Measurements from ENCODE around the gene DNAH7.

The DNAH7 gene

DNA sequence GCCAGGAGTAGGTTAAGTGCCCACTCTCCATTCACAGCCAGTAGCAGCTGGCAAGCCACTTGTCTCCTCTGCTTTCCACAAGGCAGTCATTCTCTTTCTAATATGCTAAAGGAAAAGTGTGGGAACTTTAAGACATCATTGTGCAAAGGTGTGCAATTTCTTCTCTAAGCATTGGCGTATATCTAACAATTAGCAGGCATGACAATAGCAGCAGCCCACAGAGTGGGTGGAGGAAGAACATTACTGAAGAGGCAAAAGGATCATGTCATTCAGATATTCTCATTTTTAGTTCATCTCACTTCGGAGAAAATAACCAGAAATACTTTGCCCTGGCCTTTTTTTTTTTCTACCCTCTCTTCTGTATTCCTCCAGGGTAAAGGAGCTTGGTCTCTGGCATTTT lies 177.6 kb downstream of the DNAH7 start:
- H3K36me3 ChIP-seq (ENCODE audit: control insufficient read depth in 4 of 4, insufficient read depth in 4 of 4, low read length in 3 of 4) = no peaks in the 10 kb centered on the region
- peaks cover 0 to 1% (median 0%) of the 10 kb centered on the region in 5 experiments for H3K9me3 ChIP-seq (ENCODE audit: control extremely low read depth in 1 of 5, control insufficient read depth in 4 of 5, insufficient read depth in 2 of 5, low read depth in 1 of 5, low read length in 4 of 5)
- 100% methylated on average over 2 of the region's 2 CpGs for WGBS (ENCODE audit: insufficient coverage)
- peaks cover 0 to 4% (median 0%) of the 10 kb centered on the region in 4 experiments for H3K4me1 ChIP-seq (ENCODE audit: control extremely low read depth in 1 of 4, control insufficient read depth in 4 of 4, insufficient read depth in 4 of 4, low read length in 3 of 4)
- no peak overlapping the region for H3K27ac ChIP-seq (ENCODE audit: insufficient read depth in 1 of 2, low read depth in 1 of 2, low read length in 2 of 2, poor library complexity in 1 of 2, severe bottlenecking in 2 of 2)
- no peaks in the 10 kb centered on the region for H3K27me3 ChIP-seq (replicated peaks in 2 of 5; ENCODE audit: control insufficient read depth in 4 of 5, insufficient read depth in 5 of 5, low read length in 4 of 5)
- ChIA-PET CTCF (no interaction called here), POLR2A (no interaction called here)
- no peak overlapping the region for H3K4me3 ChIP-seq (ENCODE audit: control insufficient read depth in 1 of 7, extremely low read depth in 1 of 7, insufficient read depth in 4 of 7, low read depth in 2 of 7, low read length in 6 of 7)
- no peak for DNase-seq

DNA sequence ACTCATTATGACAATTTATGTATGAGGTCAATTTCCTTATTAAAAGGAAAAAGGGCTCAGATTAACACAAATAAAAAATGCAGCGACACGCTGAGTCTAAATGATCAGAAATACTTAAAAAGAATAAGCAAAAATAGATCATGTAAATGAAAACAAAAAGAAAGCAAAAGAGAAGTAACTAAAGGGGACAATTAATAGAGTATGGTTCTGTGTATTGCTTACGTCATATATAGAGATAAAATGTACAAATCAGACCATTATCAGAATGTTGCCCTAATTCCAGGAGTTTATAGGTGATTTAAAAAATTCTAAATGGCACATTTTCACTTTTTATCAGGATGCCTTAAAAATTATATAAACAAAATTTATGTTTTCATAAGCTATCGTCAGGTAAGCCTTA lies 189.5 kb downstream of the DNAH7 start:
- Histone ChIP-seq H3K27me3 (replicated peaks in 2 of 5; ENCODE audit: control insufficient read depth in 4 of 5, insufficient read depth in 5 of 5, low read length in 4 of 5) (no peaks in the 10 kb centered on the region), H3K9me3 (ENCODE audit: control extremely low read depth in 1 of 5, control insufficient read depth in 4 of 5, insufficient read depth in 2 of 5, low read depth in 1 of 5, low read length in 4 of 5) (no peaks in the 10 kb centered on the region), H3K4me3 (ENCODE audit: control insufficient read depth in 1 of 7, extremely low read depth in 1 of 7, insufficient read depth in 4 of 7, low read depth in 2 of 7, low read length in 6 of 7) (no peak overlapping the region), H3K27ac (ENCODE audit: insufficient read depth in 1 of 2, low read depth in 1 of 2, low read length in 2 of 2, poor library complexity in 1 of 2, severe bottlenecking in 2 of 2) (no peak overlapping the region), H3K36me3 (ENCODE audit: control insufficient read depth in 4 of 4, insufficient read depth in 4 of 4, low read length in 3 of 4) (no peaks in the 10 kb centered on the region), H3K4me1 (ENCODE audit: control extremely low read depth in 1 of 4, control insufficient read depth in 4 of 4, insufficient read depth in 4 of 4, low read length in 3 of 4) (no peaks in the 10 kb centered on the region)
- no peak for DNase-seq
- ChIA-PET CTCF (no interaction called here), POLR2A (interaction anchor here (0.7 kb wide), 1 partner anchor 128 kb away, joined by 3 read pairs; no protein-coding TSS in a partner anchor)
- no CpG with 5 or more reads among the region's 4 CpGs for WGBS (ENCODE audit: insufficient coverage)

DNA sequence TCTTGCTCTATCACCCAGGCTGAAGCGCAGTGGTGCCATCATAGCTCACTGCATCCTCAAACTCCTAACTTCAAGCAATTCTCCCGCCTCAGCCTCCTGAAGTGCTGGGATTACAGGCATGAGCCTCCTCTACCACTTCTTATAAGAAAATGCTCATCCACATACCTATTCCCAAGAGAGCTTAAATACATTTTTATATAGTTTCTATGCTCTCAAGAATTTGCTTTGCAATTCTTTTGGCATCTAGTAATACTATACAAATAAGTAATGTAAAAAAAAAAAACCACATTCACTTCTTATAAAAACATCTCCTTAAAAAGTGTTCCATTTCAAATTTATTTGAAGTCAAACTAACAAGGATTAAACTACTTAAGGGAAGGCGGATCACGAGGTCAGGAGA lies 197.3 kb downstream of the DNAH7 start:
- H3K27me3 ChIP-seq (replicated peaks in 2 of 5; ENCODE audit: control insufficient read depth in 4 of 5, insufficient read depth in 5 of 5, low read length in 4 of 5) = no peaks in the 10 kb centered on the region
- no peak overlapping the region for H3K4me3 ChIP-seq (ENCODE audit: control insufficient read depth in 1 of 7, extremely low read depth in 1 of 7, insufficient read depth in 4 of 7, low read depth in 2 of 7, low read length in 6 of 7)
- no peak for DNase-seq
- CTCF ChIA-PET = no interaction called here
- H3K9me3 ChIP-seq (ENCODE audit: control extremely low read depth in 1 of 5, control insufficient read depth in 4 of 5, insufficient read depth in 2 of 5, low read depth in 1 of 5, low read length in 4 of 5) = no peaks in the 10 kb centered on the region
- no peaks in the 10 kb centered on the region for H3K36me3 ChIP-seq (ENCODE audit: control insufficient read depth in 4 of 4, insufficient read depth in 4 of 4, low read length in 3 of 4)
- no peaks in the 10 kb centered on the region for H3K4me1 ChIP-seq (ENCODE audit: control extremely low read depth in 1 of 4, control insufficient read depth in 4 of 4, insufficient read depth in 4 of 4, low read length in 3 of 4)
- POLR2A ChIA-PET = no interaction called here
- WGBS (ENCODE audit: insufficient coverage) = 100% methylated on average over 2 of the region's 4 CpGs
- no peak overlapping the region for H3K27ac ChIP-seq (ENCODE audit: insufficient read depth in 1 of 2, low read depth in 1 of 2, low read length in 2 of 2, poor library complexity in 1 of 2, severe bottlenecking in 2 of 2)

DNA sequence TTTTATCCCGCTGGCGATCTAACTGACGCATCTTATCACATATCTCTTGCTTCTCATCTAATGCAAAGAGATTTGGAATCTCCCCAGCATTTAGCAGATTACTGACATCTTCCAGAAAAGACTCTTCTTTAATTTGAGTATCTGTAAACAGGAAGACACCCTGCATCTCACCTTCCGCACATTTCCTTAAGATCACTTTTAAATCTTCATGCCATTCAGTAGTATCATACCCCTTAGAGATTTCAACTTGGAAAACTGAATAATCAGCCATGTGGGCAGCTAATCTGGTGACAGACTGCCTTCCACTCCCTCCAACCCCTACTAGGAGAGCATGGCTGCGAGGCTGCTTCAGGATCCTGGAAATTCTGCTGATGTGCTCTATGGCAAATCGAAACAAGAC lies 204.3 kb downstream of the DNAH7 start:
- H3K9me3 ChIP-seq (ENCODE audit: control extremely low read depth in 1 of 5, control insufficient read depth in 4 of 5, insufficient read depth in 2 of 5, low read depth in 1 of 5, low read length in 4 of 5) = no peaks in the 10 kb centered on the region
- POLR2A ChIA-PET = no interaction called here
- H3K4me1 ChIP-seq (ENCODE audit: control extremely low read depth in 1 of 4, control insufficient read depth in 4 of 4, insufficient read depth in 4 of 4, low read length in 3 of 4) = peaks cover 0 to 8% (median 2%) of the 10 kb centered on the region in 4 experiments
- WGBS (ENCODE audit: insufficient coverage) = 100% methylated on average over 4 of the region's 6 CpGs
- no peaks in the 10 kb centered on the region for H3K27me3 ChIP-seq (replicated peaks in 2 of 5; ENCODE audit: control insufficient read depth in 4 of 5, insufficient read depth in 5 of 5, low read length in 4 of 5)
- H3K27ac ChIP-seq (ENCODE audit: insufficient read depth in 1 of 2, low read depth in 1 of 2, low read length in 2 of 2, poor library complexity in 1 of 2, severe bottlenecking in 2 of 2) = no peak overlapping the region
- H3K36me3 ChIP-seq (ENCODE audit: control insufficient read depth in 4 of 4, insufficient read depth in 4 of 4, low read length in 3 of 4) = no peaks in the 10 kb centered on the region
- no peak for DNase-seq
- CTCF ChIA-PET = no interaction called here
- H3K4me3 ChIP-seq (ENCODE audit: control insufficient read depth in 1 of 7, extremely low read depth in 1 of 7, insufficient read depth in 4 of 7, low read depth in 2 of 7, low read length in 6 of 7) = no peak overlapping the region

DNA sequence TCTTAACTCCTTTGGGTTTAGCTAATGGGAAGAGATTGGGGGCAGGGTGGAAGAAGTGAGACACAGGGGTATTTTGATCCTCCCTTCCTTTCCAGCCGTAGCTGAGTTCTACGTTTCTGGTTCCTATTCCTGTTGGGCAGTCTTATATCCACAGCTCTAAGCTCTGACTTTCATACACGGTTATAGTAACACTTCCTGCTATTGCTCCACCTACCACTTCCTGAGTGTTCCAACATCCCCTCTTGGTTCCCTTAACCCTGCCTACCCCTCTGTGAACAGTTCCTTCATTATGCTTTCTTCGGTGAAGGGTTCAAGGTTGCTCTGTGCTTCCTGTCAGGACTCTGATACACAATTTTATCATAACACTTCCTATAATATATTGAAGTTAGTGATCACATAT lies 205.1 kb downstream of the DNAH7 start:
- no peaks in the 10 kb centered on the region for H3K9me3 ChIP-seq (ENCODE audit: control extremely low read depth in 1 of 5, control insufficient read depth in 4 of 5, insufficient read depth in 2 of 5, low read depth in 1 of 5, low read length in 4 of 5)
- no peak overlapping the region for H3K4me3 ChIP-seq (ENCODE audit: control insufficient read depth in 1 of 7, extremely low read depth in 1 of 7, insufficient read depth in 4 of 7, low read depth in 2 of 7, low read length in 6 of 7)
- DNase-seq = peak in 1 of 3 donors; percentile 6
- 6% methylated on average over 3 of the region's 4 CpGs for WGBS (ENCODE audit: insufficient coverage)
- H3K27me3 ChIP-seq (replicated peaks in 2 of 5; ENCODE audit: control insufficient read depth in 4 of 5, insufficient read depth in 5 of 5, low read length in 4 of 5) = no peaks in the 10 kb centered on the region
- H3K4me1 ChIP-seq (ENCODE audit: control extremely low read depth in 1 of 4, control insufficient read depth in 4 of 4, insufficient read depth in 4 of 4, low read length in 3 of 4) = peaks cover 0 to 8% (median 2%) of the 10 kb centered on the region in 4 experiments
- ChIA-PET CTCF (no interaction called here), POLR2A (interaction anchor here (0.6 kb wide), 1 partner anchor 1445 kb away, joined by 4 read pairs; no protein-coding TSS in a partner anchor)
- H3K27ac ChIP-seq (ENCODE audit: insufficient read depth in 1 of 2, low read depth in 1 of 2, low read length in 2 of 2, poor library complexity in 1 of 2, severe bottlenecking in 2 of 2) = no peak overlapping the region
- H3K36me3 ChIP-seq (ENCODE audit: control insufficient read depth in 4 of 4, insufficient read depth in 4 of 4, low read length in 3 of 4) = no peaks in the 10 kb centered on the region

DNA sequence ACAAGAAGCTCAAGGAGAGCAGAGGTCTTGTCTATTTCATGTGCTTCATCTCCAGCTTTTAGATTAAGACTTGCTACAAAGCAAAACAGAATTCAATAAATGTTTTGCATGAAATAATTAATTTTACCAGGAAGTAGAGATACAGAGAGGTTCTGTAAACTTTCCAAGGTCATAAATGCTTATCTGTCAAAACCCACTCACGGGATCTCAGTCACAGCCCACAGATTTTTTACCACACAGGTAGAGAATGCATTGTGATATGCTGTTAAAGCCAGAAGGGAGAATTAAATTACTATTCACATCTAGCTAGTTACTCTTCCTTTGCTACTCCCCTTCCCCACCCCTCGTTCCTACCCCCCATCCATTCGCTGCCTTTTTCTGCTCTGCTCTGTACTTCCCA lies 205.5 kb downstream of the DNAH7 start:
- DNase-seq = no peak
- no peaks in the 10 kb centered on the region for H3K36me3 ChIP-seq (ENCODE audit: control insufficient read depth in 4 of 4, insufficient read depth in 4 of 4, low read length in 3 of 4)
- no peaks in the 10 kb centered on the region for H3K9me3 ChIP-seq (ENCODE audit: control extremely low read depth in 1 of 5, control insufficient read depth in 4 of 5, insufficient read depth in 2 of 5, low read depth in 1 of 5, low read length in 4 of 5)
- CTCF ChIA-PET = no interaction called here
- H3K27me3 ChIP-seq (replicated peaks in 2 of 5; ENCODE audit: control insufficient read depth in 4 of 5, insufficient read depth in 5 of 5, low read length in 4 of 5) = no peaks in the 10 kb centered on the region
- no peak overlapping the region for H3K27ac ChIP-seq (ENCODE audit: insufficient read depth in 1 of 2, low read depth in 1 of 2, low read length in 2 of 2, poor library complexity in 1 of 2, severe bottlenecking in 2 of 2)
- peaks cover 0 to 8% (median 2%) of the 10 kb centered on the region in 4 experiments for H3K4me1 ChIP-seq (ENCODE audit: control extremely low read depth in 1 of 4, control insufficient read depth in 4 of 4, insufficient read depth in 4 of 4, low read length in 3 of 4)
- WGBS (ENCODE audit: insufficient coverage) = 93% methylated on average over 2 of the region's 3 CpGs
- POLR2A ChIA-PET = interaction anchor here (0.6 kb wide), 1 partner anchor 1445 kb away, joined by 4 read pairs; no protein-coding TSS in a partner anchor
- H3K4me3 ChIP-seq (ENCODE audit: control insufficient read depth in 1 of 7, extremely low read depth in 1 of 7, insufficient read depth in 4 of 7, low read depth in 2 of 7, low read length in 6 of 7) = no peak overlapping the region

DNA sequence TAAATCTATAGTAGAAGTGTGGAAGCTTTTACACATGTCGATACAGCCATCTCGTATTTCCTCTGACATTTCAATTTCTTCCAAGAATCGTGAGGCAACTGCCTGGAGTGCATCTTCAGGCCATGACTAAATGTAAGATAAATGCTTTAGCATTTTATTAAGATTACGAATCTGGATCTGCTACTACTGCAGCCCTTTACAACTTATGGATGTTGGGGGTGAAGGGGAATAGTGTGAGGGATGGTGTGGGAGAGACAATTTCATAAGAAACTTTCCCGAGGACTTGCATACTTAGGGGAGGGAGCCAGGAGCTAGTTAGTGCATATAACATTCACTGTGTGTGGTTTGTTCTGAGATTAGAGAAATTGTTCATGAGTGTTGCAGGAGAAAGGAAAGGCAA lies 206.8 kb downstream of the DNAH7 start:
- DNase-seq = no peak
- Histone ChIP-seq H3K36me3 (ENCODE audit: control insufficient read depth in 4 of 4, insufficient read depth in 4 of 4, low read length in 3 of 4) (no peaks in the 10 kb centered on the region), H3K27ac (ENCODE audit: insufficient read depth in 1 of 2, low read depth in 1 of 2, low read length in 2 of 2, poor library complexity in 1 of 2, severe bottlenecking in 2 of 2) (no peak overlapping the region), H3K9me3 (ENCODE audit: control extremely low read depth in 1 of 5, control insufficient read depth in 4 of 5, insufficient read depth in 2 of 5, low read depth in 1 of 5, low read length in 4 of 5) (no peaks in the 10 kb centered on the region), H3K27me3 (replicated peaks in 2 of 5; ENCODE audit: control insufficient read depth in 4 of 5, insufficient read depth in 5 of 5, low read length in 4 of 5) (no peaks in the 10 kb centered on the region), H3K4me3 (ENCODE audit: control insufficient read depth in 1 of 7, extremely low read depth in 1 of 7, insufficient read depth in 4 of 7, low read depth in 2 of 7, low read length in 6 of 7) (no peak overlapping the region), H3K4me1 (ENCODE audit: control extremely low read depth in 1 of 4, control insufficient read depth in 4 of 4, insufficient read depth in 4 of 4, low read length in 3 of 4) (peaks cover 0 to 8% (median 2%) of the 10 kb centered on the region in 4 experiments)
- ChIA-PET POLR2A (no interaction called here), CTCF (no interaction called here)
- 80% methylated on average over 1 of the region's 5 CpGs for WGBS (ENCODE audit: insufficient coverage)

All from common myeloid progenitor, CD34-positive (primary cell).